Lower leg skin (tissue), 4 donors: ENCODE data around the gene OR2D3. TPM values are rescaled to one million over a fixed set of nuclear protein-coding genes. Genes with fewer than 3 reads are reported as not detected.
"Not testable (repeated sequence)": the region's sequence is repeated elsewhere in the genome, so short reads cannot be mapped to it uniquely, and the experiment has no call there.

ENCODE experiments used
- DNase-seq, 2 donors: peaks; one replicate each; pipeline ENCODE4 v3.0.0-alpha.2; 2019; ENCODE audit warnings: low spot score in 2 of 2
- H3K4me3 ChIP-seq: fragments of 200-600 bp; sonication (generic); 2 replicates; pipeline ENCODE4 v1.5.1; 2017; ENCODE audit warnings: mild to moderate bottlenecking, low read depth; ENCODE audit not compliant: poor library complexity, severe bottlenecking
- CTCF ChIP-seq, 3 donors: fragments of 450-650 bp; IDR thresholded peaks; one replicate each; pipeline ENCODE4 v1.5.1; 2016; ENCODE audit warnings: antibody characterized with exemption in 3 of 3, mild to moderate bottlenecking in 3 of 3, moderate library complexity in 2 of 3
- POLR2A ChIP-seq, 2 donors: fragments of 450-650 bp; IDR thresholded peaks; one replicate each; pipeline ENCODE4 v1.6.1; 2016 to 2017; ENCODE audit warnings: antibody characterized with exemption in 2 of 2, mild to moderate bottlenecking in 1 of 2, moderate library complexity in 1 of 2
- WGBS, 2 donors: methylation state at CpG; one replicate each; pipeline ENCODE4 v1.1.5; 2018; 5-methylcytosine and 5-hydroxymethylcytosine counted together
- intact Hi-C: fragments of 100-400 bp; cut with DNase I; formaldehyde crosslinking; loops from one replicate; pipeline ENCODE4 v1.15.0; 2023; ENCODE audit warnings: low total_unique reads
- total RNA-seq, 4 donors: library from RNA; depleted of rRNA; stranded (reverse); fragments of >200 nt; gene quantifications; one replicate each; pipeline ENCODE4 v1.1.0, GENCODE V29; 2016

OR2D3 gene
- total RNA-seq, 4 donors from 2014 or later: not detected

DNA sequence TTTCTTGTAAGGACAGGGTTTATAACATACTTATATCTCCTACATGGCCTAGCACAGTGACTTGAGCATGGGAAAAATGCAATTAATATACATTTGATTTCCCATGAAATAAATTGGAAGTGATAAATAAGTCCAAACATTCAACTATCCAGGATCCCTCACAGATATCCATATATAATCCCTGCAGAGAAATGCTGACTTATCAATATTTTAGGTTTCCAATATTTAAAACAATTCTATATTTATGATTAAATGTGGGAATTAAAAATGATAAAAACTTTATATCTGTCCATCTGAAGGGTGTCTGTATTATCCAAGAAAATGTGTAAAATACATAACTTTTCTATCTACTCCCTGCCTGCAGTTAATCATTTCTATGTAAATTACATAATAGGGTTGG, 38.1 kb upstream of the OR2D3 start:
- DNase-seq: no peak
- intact Hi-C loops: no loop called here
- H3K4me3 ChIP-seq: no peak overlapping the region
- no peak for TF ChIP-seq CTCF (IDR thresholded peaks at IDR 0.05)
- no peak for TF ChIP-seq POLR2A (IDR thresholded peaks at IDR 0.05)

- DNase-seq, intact Hi-C loops, H3K4me3 ChIP-seq: not testable (repeated sequence)
- 91 to 94% methylated on average over 5 of the region's 5 CpGs for WGBS, 2 donors
Measured at GRCh38 chr11:6887711-6888110, 33.1 kb upstream of the OR2D3 start.

GRCh38 chr11:6888830-6889229, 32.0 kb upstream of the OR2D3 start:
- WGBS, 2 donors: 84 to 94% methylated on average over 4 of the region's 4 CpGs
- H3K4me3 ChIP-seq: no peak overlapping the region
- TF ChIP-seq POLR2A (IDR thresholded peaks at IDR 0.05) (no peak), CTCF (IDR thresholded peaks at IDR 0.05) (no peak)
- DNase-seq: no peak
- intact Hi-C loops: no loop called here

DNA sequence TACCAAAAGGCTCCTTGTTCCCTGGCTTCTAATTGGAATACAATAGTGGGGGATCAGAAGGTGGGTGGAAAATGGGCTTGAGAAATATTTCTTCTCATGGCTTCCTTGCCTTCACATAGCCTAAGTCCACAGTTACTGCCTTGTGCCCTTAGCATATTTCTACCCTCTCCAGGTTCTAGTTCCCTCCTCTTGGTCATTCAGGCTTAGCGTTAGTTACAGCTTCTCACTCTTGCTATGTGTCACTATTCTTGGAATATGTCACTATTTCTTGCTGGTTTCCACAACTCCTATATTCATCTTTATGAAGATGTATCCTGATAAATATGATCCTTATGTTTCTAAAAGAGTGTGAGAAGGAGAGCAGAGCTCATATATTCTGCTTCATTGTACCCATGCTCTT, 31.0 kb upstream of the OR2D3 start:
- WGBS, 2 donors: 84 to 96% methylated on average over 1 of the region's 1 CpG
- intact Hi-C loops: no loop called here
- H3K4me3 ChIP-seq: no peak overlapping the region
- no peak for DNase-seq
- TF ChIP-seq CTCF (IDR thresholded peaks at IDR 0.05) (no peak), POLR2A (IDR thresholded peaks at IDR 0.05) (no peak)

GRCh38 chr11:6892400-6892799, 28.4 kb upstream of the OR2D3 start, which contains the start of gene OR2D2:
OR2D2 (minus strand) TSS chr11:6892500; CDS start chr11:6892500, 0 bp downstream.
- 76 to 93% methylated on average over 2 of the region's 2 CpGs for WGBS, 2 donors
- no peak within 1 kb of the TSS for H3K4me3 ChIP-seq
- TF ChIP-seq POLR2A (IDR thresholded peaks at IDR 0.05) (no peak), CTCF (IDR thresholded peaks at IDR 0.05) (no peak)
- intact Hi-C loops: no loop called here
- no peak for DNase-seq

GRCh38 chr11:6894097-6894496, 26.7 kb upstream of the OR2D3 start:
- intact Hi-C loops: no loop called here
- no peak for DNase-seq
- H3K4me3 ChIP-seq: no peak overlapping the region
- TF ChIP-seq CTCF (IDR thresholded peaks at IDR 0.05) (no peak), POLR2A (IDR thresholded peaks at IDR 0.05) (no peak)
